ENCODE data around the gene TJP2. TPM values are rescaled to one million over a fixed set of nuclear protein-coding genes. Genes with fewer than 3 reads are reported as not detected.

The TJP2 gene
- total RNA-seq, 1 experiment from 2014 or later = 84.6 TPM

DNA sequence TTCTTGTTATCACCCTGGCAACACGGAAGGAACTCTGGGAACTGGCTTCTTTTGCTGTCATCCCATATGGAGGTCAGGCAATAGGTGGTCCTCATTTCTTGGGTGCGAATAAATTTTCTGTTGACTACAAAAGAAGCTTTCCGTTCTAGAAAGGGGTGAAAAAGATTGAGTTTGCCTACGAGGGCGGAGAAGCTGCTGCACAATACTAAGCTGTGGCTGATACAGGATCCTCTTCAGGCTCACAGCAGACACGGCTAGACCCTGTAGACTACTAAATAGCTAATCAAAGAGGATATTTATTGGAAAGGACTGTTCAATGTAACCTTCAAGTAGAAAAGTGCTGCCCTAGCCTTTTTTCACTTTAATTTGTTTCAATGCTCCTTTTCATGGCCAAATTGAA lies 58.1 kb downstream of the TJP2 start:
- no peak for DNase-seq (ENCODE audit: low spot score)

- no peak for DNase-seq (ENCODE audit: low spot score)
These were observed 60.6 kb downstream of the TJP2 start for GRCh38 chr9:69234683-69235082.

DNA sequence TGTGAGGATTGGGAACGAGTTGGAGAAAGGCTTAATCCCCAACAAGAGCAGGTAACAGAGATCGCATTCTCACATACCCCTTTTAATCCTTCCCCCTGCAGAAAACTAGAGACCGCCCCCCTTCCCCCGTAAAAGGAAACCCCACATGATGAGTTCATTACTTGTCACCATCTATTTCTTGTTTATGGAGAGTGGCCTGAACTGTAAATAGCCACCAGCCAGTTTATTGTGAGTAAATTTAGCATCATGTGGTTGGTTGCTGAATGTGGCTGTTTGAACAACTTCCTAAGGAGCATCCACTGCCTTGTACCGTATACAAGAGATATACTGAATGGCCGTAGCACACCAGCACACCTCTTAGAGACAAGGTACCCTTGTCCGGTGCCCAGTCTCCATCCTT lies 62.1 kb downstream of the TJP2 start:
- DNase-seq (ENCODE audit: low spot score) = no peak

GRCh38 chr9:69237702-69238295 lies 63.7 kb downstream of the TJP2 start:
- DNase-seq (ENCODE audit: low spot score) = no peak

GRCh38 chr9:69243116-69243515 lies 69.0 kb downstream of the TJP2 start:
- DNase-seq (ENCODE audit: low spot score) = no peak

GRCh38 chr9:69246629-69247028 lies 72.6 kb downstream of the TJP2 start:
- no peak for DNase-seq (ENCODE audit: low spot score)

DNA sequence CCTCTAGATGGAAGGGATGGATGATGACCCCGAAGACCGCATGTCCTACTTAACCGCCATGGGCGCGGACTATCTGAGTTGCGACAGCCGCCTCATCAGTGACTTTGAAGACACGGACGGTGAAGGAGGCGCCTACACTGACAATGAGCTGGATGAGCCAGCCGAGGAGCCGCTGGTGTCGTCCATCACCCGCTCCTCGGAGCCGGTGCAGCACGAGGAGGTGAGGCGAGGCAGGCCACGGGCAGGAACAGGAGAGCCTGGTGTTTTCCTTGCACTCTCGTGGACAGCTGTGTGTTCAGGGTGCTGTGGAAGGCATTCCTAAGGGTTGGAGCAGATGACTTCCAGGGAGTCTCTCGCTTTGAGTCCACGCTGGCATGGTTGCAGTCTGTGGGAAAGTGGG lies 73.9 kb downstream of the TJP2 start:
- DNase-seq (ENCODE audit: low spot score) = no peak

DNA sequence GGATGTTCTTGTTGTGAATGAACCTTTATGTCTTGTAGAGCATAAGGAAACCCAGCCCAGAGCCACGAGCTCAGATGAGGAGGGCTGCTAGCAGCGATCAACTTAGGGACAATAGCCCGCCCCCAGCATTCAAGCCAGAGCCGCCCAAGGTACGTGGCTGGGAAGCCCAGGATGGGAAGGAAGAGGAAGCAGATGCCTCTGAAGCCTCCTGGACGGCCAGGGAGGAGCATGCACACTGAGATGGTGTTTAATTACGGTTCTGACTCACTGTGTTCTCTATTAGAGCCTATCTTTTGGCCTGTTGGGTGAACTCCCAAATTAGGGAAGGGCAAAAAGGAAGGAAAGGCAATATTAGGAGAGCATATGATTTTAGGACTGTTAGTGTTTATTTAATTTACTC lies 75.3 kb downstream of the TJP2 start:
- DNase-seq (ENCODE audit: low spot score) = no peak

GRCh38 chr9:69250681-69251080 lies 76.6 kb downstream of the TJP2 start:
- DNase-seq (ENCODE audit: low spot score) = no peak

- no peak for DNase-seq (ENCODE audit: low spot score)
These were observed 78.4 kb downstream of the TJP2 start for GRCh38 chr9:69252436-69252835.

DNA sequence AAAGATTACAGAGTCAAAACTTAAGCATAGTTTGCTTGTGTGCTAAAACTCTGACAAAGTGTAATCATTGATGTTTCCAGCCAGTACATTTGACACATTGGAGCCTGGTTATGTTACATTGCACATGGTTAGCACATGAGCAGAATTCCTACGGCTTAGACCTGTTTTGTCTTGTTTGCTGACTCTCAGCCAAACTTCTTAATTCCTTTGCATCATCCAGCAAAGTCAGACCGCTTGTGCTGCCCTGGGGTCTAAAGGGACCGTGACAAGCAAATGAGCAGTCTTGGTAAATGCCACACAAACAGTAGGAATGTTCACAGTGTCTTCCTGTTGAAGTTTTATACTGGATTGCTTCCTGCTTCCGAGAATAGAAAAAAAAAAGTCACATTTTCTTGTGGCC lies 79.0 kb downstream of the TJP2 start:
- DNase-seq (ENCODE audit: low spot score) = no peak

- DNase-seq (ENCODE audit: low spot score) = no peak
These were observed 80.1 kb downstream of the TJP2 start for GRCh38 chr9:69254223-69254622.

DNA sequence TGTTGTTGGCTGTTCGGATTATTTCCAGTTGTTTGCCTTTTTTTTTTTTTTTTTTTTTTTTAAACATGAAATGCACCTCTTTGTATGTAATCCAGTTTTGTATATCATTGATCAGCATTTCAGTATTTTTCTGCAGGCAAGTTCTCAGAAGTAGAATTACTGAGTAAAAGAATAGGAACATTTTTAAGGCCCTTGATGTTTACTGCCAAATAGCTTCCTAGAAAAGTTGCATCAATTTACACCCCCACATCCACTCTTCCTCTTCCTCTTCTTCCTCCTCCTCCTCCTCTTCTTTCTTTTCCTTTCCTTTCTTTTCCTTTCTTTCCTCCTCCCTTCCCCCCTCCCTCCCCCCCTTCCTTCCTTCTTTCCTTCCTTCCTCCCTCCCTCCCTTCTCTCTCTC lies 81.5 kb downstream of the TJP2 start:
- DNase-seq (ENCODE audit: low spot score) = no peak

DNA sequence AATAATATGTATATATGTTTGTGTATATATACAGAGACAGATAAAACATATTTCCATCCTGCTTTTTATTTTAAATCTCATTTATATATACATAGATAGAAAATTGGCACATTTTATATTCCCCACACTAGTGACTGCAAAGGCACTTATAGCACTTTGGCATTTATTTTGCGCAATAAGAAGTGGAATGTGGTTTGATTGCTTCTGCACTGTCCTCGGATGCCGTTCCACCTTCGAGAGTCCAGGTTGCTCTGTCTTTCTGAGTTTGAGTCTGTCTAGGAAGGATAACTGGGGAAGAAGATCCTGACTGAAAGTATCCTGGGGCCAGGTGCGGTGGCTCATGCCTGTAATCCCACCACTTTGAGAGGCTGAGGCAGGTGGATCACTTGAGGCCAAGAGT lies 84.5 kb downstream of the TJP2 start:
- DNase-seq (ENCODE audit: low spot score) = no peak

- DNase-seq (ENCODE audit: low spot score) = no peak
These were observed 86.1 kb downstream of the TJP2 start for GRCh38 chr9:69260161-69260560.

DNA sequence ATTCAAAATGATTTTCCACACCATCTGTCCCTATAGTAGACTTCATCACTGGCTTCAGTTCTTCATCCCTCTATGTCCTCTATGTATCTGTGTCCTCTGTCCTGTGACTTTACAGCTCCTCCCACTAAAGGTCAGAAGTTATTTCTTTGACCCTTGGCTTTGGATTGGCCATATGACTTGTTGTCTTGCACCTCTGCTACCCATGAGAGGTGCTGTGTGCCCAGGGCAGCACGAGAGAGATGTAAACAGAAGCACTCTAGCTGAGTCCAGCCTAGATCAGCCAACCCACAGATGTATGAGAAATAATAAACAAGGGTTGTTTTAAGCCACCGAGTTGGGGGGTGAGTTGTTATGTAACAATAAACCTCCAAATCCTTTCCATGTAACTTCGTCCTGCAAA lies 87.6 kb downstream of the TJP2 start:
- no peak for DNase-seq (ENCODE audit: low spot score)

DNA sequence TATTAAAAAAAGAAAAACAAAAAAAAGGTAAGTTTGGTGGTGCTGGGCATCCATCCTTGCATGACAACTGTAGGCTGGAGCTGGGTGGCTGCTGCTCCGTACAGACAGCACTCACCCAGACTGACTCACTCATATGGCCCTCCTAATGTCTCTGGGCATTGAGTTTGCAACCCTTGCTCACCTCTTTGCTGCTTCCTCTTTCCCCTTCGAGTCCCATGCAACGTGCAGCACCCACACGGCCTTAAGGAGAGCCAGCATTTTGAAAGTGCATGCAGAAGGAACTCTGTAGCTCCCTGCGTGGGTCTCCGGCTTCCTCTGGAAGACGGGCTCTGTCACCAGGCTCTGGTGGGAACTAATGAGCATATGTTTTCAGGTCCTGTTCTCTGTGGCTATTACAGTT lies 90.4 kb downstream of the TJP2 start:
- DNase-seq (ENCODE audit: low spot score) = no peak

DNA sequence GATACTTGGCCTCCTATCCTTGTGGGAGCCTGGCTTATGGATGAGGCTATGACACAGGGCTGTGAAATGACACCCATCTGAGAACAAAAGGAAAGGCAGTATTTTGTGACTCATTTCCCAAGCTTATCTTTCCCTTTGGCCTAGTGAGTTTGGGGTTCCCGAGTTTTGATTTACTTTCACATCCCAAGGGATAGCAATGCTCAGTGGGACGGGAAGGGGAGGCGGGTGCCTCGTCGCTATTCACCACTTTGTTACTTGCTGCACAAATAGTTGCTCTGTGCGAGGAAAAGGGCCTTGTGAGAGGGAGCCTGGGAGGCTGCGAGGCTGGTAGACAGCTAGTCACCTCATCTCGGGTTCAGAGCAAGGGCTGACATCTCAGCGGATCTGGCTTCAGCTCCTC lies 91.8 kb downstream of the TJP2 start:
- peak; percentile 72 for DNase-seq (ENCODE audit: low spot score)

DNA sequence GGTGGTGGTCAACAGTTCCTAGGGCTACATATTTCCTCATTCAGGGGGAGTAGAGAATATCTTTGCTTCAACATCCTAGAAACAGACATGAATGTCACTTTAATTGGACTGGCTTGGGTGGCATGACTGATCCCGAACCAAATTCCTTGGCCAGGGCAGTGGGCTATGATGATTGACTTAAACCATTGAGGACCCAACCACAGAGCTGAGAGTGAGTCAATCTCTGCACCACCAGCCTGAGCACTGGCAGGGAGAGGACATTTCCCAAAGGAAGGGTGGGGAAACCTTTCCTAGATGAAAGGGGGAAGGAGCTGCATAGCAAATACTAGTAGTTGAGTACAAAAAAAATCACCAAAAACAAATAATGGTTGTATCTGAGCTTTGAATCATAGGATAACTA lies 98.1 kb downstream of the TJP2 start:
- DNase-seq (ENCODE audit: low spot score) = no peak

DNA sequence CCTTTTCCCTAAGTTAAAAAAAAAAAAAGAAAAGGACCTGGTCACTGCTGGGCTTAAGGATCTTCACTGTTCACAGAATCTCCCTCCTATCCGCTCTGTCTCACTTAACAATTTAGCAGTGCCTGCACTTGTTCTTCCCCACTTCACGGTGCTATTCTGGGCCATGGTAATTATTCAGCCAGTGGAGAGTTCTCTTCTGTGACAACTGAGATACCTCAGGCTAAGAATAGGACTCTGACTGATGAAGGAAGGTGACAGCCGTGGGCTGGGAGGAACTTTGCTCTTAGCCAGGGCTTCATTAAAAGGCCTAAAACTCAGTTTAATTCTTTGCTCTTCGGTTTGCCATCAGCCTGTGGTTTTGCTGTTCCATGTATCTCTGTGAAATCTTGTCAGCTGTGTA lies 99.1 kb downstream of the TJP2 start:
- DNase-seq (ENCODE audit: low spot score) = no peak

DNA sequence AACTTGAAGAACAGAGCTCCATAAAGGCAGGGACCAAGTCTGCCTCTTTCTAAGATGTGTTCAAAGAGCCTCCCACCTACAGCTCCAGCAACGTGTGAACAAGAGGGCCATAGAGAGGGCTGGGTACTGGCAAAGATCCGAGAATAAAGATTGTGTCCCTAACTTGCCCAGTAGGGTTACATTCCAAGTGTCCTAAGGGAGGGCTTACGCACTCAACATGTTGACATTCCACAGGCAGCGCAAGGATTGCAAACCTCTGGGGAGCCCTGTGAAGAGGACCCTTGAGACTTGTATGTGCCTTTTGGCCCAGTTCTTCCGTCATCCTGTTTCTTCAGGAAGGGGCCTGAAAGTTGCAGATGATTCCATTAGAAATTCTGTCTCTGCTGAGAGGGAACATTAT lies 102.7 kb downstream of the TJP2 start:
- no peak for DNase-seq (ENCODE audit: low spot score)

- no peak for DNase-seq (ENCODE audit: low spot score)
These were observed 105.1 kb downstream of the TJP2 start for GRCh38 chr9:69279084-69279731.

- no peak for DNase-seq (ENCODE audit: low spot score)
These were observed 105.7 kb downstream of the TJP2 start for GRCh38 chr9:69279733-69280132.

DNA sequence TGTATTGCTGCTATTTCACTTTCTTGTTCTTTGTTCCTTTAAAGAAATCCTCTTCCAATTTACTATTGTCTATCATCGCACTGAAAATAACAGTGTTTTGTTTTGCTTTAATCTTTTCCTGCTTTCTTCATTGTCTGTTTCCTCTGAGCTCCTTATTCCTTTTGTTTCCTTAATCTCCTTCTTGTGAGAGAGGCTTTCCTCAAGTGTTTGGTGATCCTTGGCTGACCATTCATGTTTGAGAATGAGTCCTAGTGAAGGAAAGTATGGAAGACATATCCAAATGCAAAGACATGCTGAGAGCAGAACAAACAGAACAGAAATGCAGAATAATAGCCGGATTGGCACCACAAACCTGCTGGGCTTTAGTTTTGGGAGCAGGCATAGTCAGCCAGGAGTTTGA lies 108.9 kb downstream of the TJP2 start:
- DNase-seq (ENCODE audit: low spot score) = no peak
